Umbilical cord (tissue), 2 donors: ENCODE measurements around the gene TMEM185B. TPM values are rescaled to one million over a fixed set of nuclear protein-coding genes. Genes with fewer than 3 reads are reported as not detected.
"Not testable (repeated sequence)": the region's sequence is repeated elsewhere in the genome, so short reads cannot be mapped to it uniquely, and the experiment has no call there.

ENCODE experiments used
- DNase-seq: peaks from one replicate; pipeline ENCODE4 v3.0.0-alpha.2; 2015; ENCODE audit warnings: low spot score
- total RNA-seq: library from RNA; depleted of rRNA; stranded (reverse); fragments of >200 nt; gene quantifications from one replicate; pipeline ENCODE4 v1.2.3, GENCODE V29; 2014; ENCODE audit warnings: low replicate concordance; ENCODE audit not compliant: insufficient read depth

The TMEM185B gene
- total RNA-seq = 16.4 TPM

- DNase-seq = peak; percentile 89
Observed at GRCh38 chr2:120223034-120223912, at the start of gene TMEM185B. Gene TMEM185B (minus strand): TSS chr2:120223400. CDS start chr2:120222976, 424 bp downstream.

- no peak for DNase-seq
Observed at GRCh38 chr2:120271711-120272379, 48.6 kb upstream of the TMEM185B start.

- no peak for DNase-seq
Observed at GRCh38 chr2:120269816-120270215, 46.6 kb upstream of the TMEM185B start.

- no peak for DNase-seq
Observed at GRCh38 chr2:120269076-120269744, 46.0 kb upstream of the TMEM185B start.

- DNase-seq = no peak
Observed at GRCh38 chr2:120267348-120267747, 44.1 kb upstream of the TMEM185B start.

GRCh38 chr2:120265006-120265405, 41.8 kb upstream of the TMEM185B start:
- DNase-seq = no peak

- DNase-seq = peak; percentile 76
Observed at GRCh38 chr2:120262761-120263428, 39.7 kb upstream of the TMEM185B start.

- no peak for DNase-seq
Observed at GRCh38 chr2:120262150-120262549, 39.0 kb upstream of the TMEM185B start.

- DNase-seq = no peak
Observed at GRCh38 chr2:120261387-120262006, 38.3 kb upstream of the TMEM185B start.

- DNase-seq = no peak
Observed at GRCh38 chr2:120260736-120261135, 37.5 kb upstream of the TMEM185B start.

- DNase-seq = not testable (repeated sequence)
Observed at GRCh38 chr2:120259939-120260338, 36.7 kb upstream of the TMEM185B start.

- DNase-seq = no peak
Observed at GRCh38 chr2:120258196-120258595, 35.0 kb upstream of the TMEM185B start.

- no peak for DNase-seq
Observed at GRCh38 chr2:120257522-120257921, 34.3 kb upstream of the TMEM185B start.

- no peak for DNase-seq
Observed at GRCh38 chr2:120256651-120257000, 33.4 kb upstream of the TMEM185B start.

GRCh38 chr2:120255986-120256650, 32.9 kb upstream of the TMEM185B start:
- no peak for DNase-seq

- no peak for DNase-seq
Observed at GRCh38 chr2:120255071-120255470, 31.9 kb upstream of the TMEM185B start.

GRCh38 chr2:120254178-120254577, 31.0 kb upstream of the TMEM185B start:
- DNase-seq = no peak

GRCh38 chr2:120253021-120253882, 30.1 kb upstream of the TMEM185B start:
- DNase-seq = peak; percentile 87

- DNase-seq = peak; percentile 100
Observed at GRCh38 chr2:120252225-120253020, 29.2 kb upstream of the TMEM185B start, which contains the start of gene RALB. Gene RALB (plus strand): TSS chr2:120252852. CDS start chr2:120278665, 25,813 bp downstream.
